MM.1S (cell line): ENCODE data around the gene ANKAR.

Source experiments
- EZH2 ChIP-seq: fragments of 300-600 bp; sonication (generic); optimal IDR thresholded peaks from 2 replicates; pipeline ENCODE3; 2017; ENCODE audit warnings: low read depth, mild to moderate bottlenecking, antibody characterized with exemption, low read length, mixed read lengths
- EZH2phosphoT487 ChIP-seq: fragments of 300-600 bp; sonication (generic); IDR thresholded peaks from 2 replicates; pipeline ENCODE4 v1.6.1; 2018; ENCODE audit warnings: antibody characterized with exemption, low read length
- TF ChIP-seq, protein P1 (sequence below): fragments of 300-600 bp; sonication (generic); IDR thresholded peaks from 2 replicates; pipeline ENCODE4 v1.5.1; 2016; ENCODE audit warnings: antibody characterized with exemption, low read length, mixed read lengths

DNA sequence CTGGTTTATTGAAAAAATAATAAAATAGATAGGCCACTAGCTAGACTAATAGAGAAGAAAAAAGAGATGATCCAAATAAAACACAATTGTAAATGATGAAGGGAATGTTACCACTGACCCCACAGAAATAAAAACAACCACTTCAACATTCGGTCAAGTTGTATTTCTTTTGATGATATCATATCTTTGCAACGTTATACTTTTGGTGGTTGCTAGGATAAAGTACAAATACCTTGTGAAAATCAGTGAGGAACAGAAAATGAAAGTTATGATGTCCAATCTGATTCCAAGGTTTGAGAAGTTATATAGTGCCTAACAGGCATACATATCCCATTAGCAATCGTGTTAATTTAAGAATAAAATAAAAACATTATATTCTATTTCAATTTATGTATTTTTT lies 19.8 kb upstream of the ANKAR start:
- TF ChIP-seq, protein P1, sequence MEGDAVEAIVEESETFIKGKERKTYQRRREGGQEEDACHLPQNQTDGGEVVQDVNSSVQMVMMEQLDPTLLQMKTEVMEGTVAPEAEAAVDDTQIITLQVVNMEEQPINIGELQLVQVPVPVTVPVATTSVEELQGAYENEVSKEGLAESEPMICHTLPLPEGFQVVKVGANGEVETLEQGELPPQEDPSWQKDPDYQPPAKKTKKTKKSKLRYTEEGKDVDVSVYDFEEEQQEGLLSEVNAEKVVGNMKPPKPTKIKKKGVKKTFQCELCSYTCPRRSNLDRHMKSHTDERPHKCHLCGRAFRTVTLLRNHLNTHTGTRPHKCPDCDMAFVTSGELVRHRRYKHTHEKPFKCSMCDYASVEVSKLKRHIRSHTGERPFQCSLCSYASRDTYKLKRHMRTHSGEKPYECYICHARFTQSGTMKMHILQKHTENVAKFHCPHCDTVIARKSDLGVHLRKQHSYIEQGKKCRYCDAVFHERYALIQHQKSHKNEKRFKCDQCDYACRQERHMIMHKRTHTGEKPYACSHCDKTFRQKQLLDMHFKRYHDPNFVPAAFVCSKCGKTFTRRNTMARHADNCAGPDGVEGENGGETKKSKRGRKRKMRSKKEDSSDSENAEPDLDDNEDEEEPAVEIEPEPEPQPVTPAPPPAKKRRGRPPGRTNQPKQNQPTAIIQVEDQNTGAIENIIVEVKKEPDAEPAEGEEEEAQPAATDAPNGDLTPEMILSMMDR = no peak
- TF ChIP-seq EZH2 (no peak), EZH2phosphoT487 (no peak)
